ENCODE results near the gene GTF2B.
"Not testable (repeated sequence)": the region's sequence is repeated elsewhere in the genome, so short reads cannot be mapped to it uniquely, and the experiment has no call there.

Gene GTF2B

DNA sequence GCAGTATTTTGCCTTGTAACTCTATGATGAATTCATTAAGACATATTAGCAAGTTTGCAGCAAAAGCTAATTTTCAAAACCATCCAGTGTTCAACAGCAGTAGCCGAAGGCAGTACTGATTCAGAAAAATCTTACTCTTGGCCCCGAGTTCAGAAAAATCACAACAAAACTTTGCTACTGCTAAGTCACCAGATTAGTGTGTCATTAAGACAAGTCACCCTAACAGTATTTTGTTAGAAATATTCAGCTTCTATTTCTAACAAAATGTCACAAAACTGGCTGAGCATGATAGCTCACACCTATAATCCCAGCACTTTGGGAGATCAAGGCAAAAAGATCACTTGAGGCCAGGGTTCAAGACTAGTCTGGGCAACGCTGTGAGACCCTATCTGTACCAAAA lies 8.2 kb downstream of the GTF2B start:
- TF ChIP-seq, protein P1, sequence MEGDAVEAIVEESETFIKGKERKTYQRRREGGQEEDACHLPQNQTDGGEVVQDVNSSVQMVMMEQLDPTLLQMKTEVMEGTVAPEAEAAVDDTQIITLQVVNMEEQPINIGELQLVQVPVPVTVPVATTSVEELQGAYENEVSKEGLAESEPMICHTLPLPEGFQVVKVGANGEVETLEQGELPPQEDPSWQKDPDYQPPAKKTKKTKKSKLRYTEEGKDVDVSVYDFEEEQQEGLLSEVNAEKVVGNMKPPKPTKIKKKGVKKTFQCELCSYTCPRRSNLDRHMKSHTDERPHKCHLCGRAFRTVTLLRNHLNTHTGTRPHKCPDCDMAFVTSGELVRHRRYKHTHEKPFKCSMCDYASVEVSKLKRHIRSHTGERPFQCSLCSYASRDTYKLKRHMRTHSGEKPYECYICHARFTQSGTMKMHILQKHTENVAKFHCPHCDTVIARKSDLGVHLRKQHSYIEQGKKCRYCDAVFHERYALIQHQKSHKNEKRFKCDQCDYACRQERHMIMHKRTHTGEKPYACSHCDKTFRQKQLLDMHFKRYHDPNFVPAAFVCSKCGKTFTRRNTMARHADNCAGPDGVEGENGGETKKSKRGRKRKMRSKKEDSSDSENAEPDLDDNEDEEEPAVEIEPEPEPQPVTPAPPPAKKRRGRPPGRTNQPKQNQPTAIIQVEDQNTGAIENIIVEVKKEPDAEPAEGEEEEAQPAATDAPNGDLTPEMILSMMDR (conservative IDR thresholded peaks at IDR 0.05; ENCODE audit: low read depth, low read length) = no peak

DNA sequence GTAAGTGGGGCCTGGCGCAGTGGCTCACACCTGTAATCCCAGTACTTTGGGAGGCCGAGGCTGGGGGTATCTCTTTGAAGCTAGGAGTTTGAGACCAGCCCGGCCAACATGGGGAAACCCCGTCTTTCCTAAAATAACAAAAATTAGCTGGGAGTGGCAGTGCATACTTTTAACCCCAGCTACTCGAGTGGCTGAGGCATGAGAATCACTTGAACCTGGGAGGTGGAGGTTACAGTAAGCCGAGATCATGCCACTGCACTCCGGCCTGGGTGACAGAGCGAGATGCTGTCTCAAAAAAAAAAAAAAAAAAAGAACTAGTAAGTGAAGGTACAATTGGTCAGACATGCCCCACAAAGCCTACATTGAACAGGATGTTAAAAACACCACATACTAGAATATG lies 10.7 kb downstream of the GTF2B start:
- not testable (repeated sequence) for DNase-seq (ENCODE audit: low read depth); H3K4me3 ChIP-seq (ENCODE audit: low read length)

More for the DNA sequence above, 8.2 kb downstream of the GTF2B start:
- H3K4me3 ChIP-seq (ENCODE audit: low read length) = no peak overlapping the region
- DNase-seq (ENCODE audit: low read depth) = no peak

DNA sequence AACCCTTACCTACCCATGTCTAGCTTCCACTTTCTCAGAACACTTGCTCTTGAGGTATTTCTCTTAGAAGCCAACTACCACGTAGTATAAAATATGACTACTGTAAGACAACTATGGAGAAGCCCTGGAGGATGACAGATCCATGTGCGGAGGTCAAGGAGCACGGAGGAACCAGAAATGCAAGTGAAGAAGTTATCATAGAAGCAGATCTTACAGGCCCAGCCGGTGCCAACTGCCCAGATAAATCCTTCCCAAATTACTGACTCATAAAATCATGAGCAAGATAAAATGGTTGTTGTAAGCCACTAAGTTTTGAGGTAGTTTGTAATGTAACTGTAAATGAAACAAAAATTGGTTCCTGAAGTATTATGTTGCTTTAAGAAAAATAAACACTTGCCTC lies 12.6 kb downstream of the GTF2B start:
- DNase-seq (ENCODE audit: low read depth) = no peak
- TF ChIP-seq, protein P1 (conservative IDR thresholded peaks at IDR 0.05; ENCODE audit: low read depth, low read length) = no peak

DNA sequence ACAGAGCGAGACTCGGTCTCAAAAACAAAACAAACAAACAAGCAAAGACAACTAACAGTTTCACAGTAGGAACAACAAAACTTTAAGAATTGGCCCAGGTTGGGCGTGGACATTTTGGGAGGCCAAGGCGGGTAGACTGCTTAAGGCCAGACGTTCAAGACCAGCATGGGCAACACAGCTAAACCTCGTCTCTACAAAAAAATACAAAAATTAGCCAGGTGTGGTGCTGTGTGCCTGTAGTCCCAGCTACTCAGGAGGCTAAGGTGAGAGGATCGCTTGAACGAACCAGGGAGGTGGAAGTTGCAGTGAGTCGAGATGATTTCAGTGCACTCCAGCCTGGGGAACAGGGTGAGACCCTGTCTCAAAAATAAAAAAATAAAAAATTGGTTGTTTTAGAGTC lies 13.5 kb downstream of the GTF2B start:
- no peak for DNase-seq (ENCODE audit: low read depth)
- TF ChIP-seq, protein P1 (conservative IDR thresholded peaks at IDR 0.05; ENCODE audit: low read depth, low read length) = no peak
- no peak overlapping the region for H3K4me3 ChIP-seq (ENCODE audit: low read length)

More for the DNA sequence above, 12.6 kb downstream of the GTF2B start:
- H3K4me3 ChIP-seq (ENCODE audit: low read length) = no peak overlapping the region

DNA sequence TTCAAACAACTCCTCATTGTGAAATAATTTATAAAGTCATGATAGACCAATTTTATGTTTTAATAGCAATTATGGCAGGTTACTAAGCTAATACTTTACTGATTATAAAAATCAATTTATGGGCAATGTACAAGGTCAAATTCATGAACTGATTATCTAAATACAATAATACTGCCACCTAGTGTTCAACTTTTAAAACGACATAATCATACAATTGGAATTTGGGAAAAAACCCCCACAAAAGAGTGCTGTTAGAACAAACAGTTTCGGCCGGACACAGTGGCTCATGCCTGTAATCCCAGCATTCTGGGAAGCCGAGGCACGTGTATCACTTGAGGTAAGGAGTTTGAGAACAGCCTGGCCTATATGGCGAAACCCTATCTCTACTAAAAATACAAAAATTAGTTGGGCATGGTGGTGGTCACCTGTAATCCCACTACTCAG lies 14.0 kb downstream of the GTF2B start:
- no peak overlapping the region for H3K4me3 ChIP-seq (ENCODE audit: low read length)
- TF ChIP-seq, protein P1 (conservative IDR thresholded peaks at IDR 0.05; ENCODE audit: low read depth, low read length) = peak; percentile 27
- DNase-seq (ENCODE audit: low read depth) = no peak

DNA sequence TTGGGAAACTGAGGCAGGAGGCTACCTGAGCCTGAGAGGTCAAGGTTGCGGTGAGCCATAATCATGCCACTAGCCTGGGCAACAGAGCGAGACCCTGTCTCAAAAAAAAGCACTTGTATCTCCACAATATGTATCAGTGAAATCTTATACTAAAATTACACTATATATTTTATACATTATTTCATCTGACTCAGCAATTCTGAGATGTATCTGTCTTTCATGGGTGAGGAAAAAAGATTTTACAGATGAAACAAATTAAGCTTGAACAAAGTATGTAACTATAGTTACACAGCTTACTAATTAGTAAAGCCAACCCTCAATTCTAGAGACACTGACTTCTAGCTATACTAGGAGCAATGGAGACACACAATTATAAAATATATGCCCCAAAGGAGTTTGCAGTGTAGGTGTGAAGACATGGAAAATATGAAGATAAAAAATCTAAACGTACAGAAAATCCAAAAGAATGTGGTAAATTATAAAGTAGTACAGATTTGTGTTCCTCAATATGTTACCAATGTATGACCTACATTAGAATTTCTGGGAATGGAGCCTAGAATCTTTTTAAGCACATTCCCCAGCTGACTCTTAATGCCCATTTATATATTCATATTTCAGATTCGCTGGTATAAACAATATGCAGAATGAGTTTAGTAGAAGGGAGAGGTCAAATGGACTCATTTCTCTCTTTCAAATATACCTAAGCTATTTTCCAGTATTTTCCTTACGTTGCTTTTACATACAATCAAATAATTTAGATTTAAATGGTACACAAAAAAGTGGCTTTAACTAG lies 14.6 kb downstream of the GTF2B start:
- no peak overlapping the region for H3K4me3 ChIP-seq (ENCODE audit: low read length)
- no peak for DNase-seq (ENCODE audit: low read depth)
- TF ChIP-seq, protein P1 (conservative IDR thresholded peaks at IDR 0.05; ENCODE audit: low read depth, low read length) = no peak

DNA sequence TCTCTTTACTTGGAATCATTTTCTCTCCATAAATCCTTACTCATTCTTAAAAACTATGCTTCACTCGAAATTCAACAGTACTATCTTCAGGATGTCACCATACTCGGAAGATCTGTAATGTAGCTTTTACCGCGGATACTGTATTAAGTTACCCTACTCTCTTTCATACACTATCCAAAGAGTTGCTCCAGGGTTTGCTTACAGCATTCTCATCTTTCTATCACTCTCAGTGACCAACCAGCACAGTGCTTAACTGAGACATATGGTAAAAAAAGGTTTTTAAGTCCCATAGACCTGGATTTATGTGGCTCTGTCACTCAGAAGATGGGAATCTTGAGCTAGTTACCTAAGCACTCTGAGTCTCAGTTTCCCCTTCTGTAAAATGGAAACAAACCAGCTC lies 15.8 kb downstream of the GTF2B start:
- TF ChIP-seq, protein P1 (conservative IDR thresholded peaks at IDR 0.05; ENCODE audit: low read depth, low read length) = no peak
- H3K4me3 ChIP-seq (ENCODE audit: low read length) = no peak overlapping the region
- DNase-seq (ENCODE audit: low read depth) = no peak

All from retinal pigment epithelial cell (primary cell).